ENCODE results near the gene NPIPB8.
"Not testable (repeated sequence)": the region's sequence is repeated elsewhere in the genome, so short reads cannot be mapped to it uniquely, and the experiment has no call there.

- TF ChIP-seq YY1 (IDR thresholded peaks at IDR 0.05; ENCODE audit: insufficient read depth, insufficient read length); ZNF274 (IDR thresholded peaks at IDR 0.05; ENCODE audit: low read depth, low read length): not testable (repeated sequence)
Measured at GRCh38 chr16:28615486-28616223, 22.2 kb upstream of the NPIPB8 start.

All from NT2/D1 (cell line).